GM19324 (cell line): ENCODE measurements around the gene CTDNEP1.

Source experiments
- ATAC-seq: cut with Tn5 transposase; IDR thresholded peaks from one replicate; pipeline ENCODE4 v1.9.1; 2021; ENCODE audit warnings: mild to moderate bottlenecking, moderate library complexity; ENCODE audit not compliant: unreplicated experiment, low FRiP score

The CTDNEP1 gene

DNA sequence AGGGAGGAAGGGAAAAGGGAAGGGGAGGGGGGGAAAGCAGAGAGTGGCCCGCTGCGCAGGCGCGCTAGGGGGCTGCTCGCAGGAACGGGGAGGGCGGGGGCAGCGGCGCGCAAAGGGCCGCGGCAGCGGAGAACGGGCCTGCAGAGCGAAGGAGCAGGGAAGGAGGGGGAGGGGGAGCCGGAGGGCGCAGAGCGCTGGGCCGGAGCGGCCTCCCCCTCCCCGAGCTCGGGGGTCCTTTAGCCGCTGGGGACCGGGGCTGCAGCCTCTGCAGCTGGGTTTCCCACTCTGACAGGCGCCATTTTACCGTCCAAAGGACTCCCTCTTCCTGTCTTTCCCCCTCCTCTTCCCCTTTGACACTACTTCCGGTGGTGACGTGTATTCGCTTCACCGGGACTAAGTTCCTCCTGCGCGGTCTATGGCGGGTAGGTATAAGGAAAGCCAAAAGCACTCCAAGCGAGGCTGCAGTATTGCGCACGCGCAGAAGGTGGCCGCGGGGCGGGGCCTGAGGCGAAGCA lies at the start of gene CTDNEP1:
Gene CTDNEP1 (minus strand): TSS at position 74 of the 515 bp plus-strand sequence. CDS start 438 bp downstream, outside the sequence.
- ATAC-seq, result peak; percentile 84

DNA sequence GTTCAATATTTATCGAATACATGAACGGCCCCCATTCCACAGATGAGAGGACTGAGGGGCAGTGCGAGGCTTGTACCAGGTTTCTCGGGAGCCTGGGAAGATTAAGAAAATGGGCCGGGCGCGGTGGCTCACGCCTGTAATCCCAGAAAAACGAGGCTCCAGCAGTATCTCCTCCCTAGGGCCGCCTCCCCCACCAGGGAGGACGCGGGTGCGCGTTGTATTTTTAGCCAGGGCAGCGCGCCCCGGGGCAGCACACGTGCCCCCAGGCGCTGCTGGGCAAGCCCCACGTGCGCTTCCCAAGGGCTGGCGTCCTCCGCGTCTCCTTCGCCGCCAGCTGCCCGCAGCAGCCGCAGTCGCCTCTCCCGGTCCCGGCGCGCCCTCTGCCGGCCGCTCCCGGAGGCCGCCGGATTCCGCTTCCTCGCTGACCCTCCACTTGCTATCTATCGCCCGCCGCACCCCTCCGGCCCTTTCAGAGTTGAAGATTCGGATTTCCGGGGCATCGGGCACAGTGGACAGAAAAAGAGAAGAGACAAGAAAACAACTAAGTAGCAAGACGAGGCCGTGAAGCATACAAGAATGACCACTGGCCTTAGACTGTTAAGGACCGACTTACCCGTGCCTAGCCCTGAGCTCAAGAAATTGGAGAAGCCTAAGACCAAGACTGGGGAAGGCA lies 44.8 kb upstream of the CTDNEP1 start:
- ATAC-seq, result no peak

DNA sequence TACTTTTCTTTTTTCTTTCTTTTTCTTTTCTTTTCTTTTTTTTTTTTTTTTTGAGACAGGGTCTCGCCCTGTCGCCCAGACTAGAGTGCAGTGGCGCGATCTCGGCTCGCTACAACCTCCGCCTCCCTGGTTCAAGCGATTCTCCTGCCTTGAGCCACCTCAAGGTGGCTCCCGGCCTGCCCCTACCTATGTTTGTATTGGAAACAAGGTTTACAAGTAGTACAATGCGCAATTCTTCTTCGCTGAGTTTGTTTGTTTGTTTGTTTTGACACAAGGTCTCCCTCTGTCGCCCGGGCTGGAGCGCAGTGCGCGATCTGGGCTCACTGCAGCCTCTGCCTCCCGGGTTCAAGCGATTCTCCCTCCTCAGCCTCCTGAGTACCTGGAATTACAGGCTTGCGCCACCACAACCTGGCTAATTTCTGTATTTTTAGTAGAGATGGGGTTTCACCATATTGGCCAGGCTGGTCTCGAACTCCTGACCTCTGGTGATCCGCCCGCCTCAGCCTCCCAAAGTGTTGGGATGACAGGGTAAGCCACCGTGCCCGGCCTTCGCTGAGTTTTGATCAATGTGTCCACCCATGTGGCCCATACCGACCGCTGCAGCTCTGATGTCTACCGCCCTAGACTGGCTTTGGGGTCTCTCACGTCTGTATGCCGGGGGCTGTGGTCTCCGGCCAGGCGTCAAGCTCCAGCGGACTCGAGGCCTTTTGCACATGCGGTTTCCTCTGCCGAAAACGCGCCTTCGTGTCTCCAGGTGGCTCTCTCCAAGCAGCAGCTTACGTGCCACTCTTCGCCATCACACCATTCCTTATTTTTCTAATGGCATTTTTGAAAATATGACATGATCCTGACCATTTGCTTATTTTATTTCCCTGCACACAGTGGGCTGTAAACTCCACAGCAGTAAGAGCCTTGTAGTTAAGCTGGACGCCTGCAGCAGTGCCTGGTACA lies 44.0 kb upstream of the CTDNEP1 start:
- ATAC-seq, result no peak

DNA sequence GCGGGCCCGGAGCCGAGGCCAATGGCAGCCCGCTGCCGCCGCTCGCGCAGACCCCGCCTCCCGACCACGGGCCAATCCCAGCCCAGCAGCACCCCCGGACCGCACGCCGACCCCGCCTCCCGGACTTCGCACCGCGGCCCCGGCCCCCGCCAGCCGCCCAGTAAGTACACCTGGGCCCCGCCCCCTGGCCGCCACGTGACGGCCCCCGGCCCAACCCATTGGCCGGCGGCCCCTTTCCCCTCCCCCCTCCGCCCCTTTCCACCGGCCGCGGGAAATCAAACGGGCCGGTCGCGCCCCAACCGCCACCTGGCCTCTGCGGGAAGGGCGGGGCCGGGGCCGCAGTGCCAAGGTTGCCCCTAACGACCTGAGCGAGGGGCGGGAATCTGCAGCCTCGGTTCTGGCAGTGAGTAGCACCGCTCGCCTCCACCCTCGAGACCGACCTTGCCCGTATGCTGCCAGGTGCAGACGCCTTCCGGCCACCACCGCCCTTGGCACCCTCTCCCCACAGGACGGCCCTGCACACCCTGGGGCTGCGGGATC lies 43.1 kb upstream of the CTDNEP1 start, which contains the start of gene YBX2:
Gene YBX2 (minus strand): TSS at position 26 of the 540 bp plus-strand sequence. CDS start 139 bp downstream, outside the sequence.
- ATAC-seq, result no peak

DNA sequence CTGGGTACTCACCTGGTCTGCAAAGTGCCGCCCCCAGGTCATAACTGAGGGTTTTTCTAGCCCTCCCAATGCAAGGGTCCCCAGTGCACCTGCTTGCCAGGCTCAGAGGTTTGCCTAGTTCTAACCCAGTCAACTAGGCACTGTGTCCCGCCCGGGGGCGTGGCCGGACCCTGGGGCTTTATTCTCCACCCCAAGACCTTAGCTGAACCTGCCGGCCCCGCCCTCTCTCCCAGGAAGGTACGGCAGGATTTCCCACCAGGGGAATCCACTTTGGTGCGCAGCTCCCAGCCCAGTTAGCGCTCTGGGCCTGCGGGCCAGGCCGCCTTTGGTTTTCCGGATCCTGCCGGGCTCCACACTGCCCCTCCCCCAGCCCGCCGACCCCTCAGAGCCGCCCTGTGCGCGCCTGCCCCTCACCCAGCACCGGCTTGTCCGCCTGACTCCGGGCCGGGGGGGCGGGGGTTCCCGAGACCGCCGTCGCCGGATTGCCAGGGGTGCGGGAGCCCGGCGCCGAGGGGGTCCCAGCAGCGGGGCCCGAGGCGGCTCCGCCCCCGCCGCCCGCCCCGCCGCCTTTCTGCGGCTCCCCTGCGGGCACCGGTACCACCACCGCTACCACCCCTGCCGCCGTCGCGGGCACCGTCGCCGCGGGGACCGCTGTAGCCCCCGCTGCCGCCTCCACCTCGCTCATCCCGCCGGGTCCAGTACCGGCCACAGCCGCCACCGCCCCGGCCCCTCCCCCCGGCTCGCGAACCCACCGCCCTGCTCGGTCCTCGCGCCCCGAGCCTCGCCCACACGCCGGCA lies 42.5 kb upstream of the CTDNEP1 start:
- no peak for ATAC-seq

DNA sequence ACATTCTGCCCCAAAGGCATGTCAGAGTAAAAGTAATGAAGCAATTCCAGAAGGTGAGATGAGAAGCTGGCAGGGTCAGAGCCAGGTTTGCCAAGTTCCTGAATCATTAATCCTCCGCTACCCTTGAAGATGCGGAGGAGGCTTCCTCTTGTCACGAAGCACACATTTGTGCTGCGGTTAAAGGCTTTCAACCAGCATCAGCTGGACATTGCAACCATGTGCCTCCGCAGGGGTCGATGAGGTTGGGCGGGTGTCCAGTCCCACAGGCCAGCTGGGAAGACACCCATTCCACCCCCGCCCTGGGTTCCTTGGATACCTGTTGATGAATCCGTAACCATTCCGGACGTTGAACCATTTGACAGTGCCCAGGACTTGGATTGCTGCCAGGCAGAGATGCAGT lies 41.6 kb upstream of the CTDNEP1 start:
- no peak for ATAC-seq

DNA sequence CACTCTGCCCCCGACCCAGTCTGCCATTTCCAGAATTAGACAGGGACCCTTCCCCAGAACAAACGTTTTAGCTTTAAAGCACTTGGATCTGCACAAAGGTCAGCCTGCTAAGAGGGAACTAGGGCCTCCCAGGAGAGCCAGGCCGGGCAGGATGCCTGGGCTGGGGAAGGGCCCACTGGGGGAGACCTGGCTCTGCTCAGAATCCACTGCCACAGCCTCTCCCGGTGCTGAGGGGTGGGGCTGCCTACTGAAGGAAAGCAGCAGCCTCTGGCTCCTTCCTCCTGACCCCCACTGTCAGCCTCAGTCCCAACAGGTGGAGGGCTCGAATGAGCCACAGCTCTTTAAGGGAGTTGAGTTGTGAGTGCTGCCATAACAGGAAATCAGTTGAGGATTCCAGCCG lies 41.2 kb upstream of the CTDNEP1 start:
- no peak for ATAC-seq

DNA sequence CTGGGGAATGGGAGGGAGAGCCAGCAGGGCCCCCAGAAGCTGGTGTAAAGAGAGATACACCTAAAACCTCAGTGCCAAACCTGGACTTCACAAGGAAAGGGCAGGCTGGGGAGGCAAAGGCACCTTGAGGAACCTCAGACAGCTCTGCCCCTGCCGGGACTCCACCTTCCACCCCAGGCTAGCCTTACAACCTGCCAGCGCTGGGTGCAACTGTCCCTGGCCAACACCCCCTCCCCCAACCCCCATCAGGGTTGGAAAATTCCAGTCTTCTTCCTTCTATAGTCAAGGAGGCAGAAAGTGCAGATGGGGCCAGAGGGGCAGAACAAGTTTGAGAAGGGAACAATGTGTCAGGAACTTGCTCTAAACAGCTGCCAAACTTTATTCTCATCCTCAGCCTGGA lies 40.7 kb upstream of the CTDNEP1 start:
- no peak for ATAC-seq

DNA sequence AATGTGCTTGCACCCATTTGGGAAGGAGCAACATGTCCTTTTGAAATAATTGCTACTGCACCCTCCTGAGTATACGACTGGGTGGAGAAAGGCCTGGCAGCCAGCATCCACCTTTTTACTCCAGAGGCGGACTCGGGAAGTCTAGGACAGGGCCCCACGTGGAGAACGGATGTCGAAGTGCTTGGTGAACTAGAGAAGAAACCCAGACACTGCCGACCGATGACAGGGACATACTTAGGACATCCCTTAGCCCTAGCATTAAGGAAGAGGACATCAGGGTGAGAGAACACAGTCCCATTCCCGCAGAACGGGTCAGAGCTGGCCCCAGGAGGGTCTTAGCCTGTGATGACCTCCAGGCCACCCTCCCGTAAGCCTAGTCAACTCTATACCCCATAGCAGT lies 39.2 kb upstream of the CTDNEP1 start:
- no peak for ATAC-seq

DNA sequence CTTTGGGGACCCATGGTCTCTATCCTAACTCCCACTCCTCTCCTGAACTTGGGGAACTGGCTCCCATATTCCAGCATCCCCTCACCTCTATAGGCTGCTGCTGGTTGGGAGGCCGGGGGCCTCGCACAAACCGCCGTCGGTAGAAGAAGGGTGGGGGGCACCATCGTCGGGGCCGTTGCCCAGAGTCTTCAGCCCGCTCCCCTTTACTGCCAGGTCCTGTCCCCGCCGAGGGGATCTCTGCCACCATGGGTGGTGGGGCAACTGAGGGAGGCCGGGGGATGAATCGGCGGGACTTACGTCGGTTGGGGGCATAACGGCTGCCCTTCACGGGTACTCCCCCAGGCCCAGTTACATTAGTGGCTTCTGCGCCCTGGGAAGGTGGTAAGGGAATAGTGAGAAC lies 38.6 kb upstream of the CTDNEP1 start:
- ATAC-seq, result no peak

DNA sequence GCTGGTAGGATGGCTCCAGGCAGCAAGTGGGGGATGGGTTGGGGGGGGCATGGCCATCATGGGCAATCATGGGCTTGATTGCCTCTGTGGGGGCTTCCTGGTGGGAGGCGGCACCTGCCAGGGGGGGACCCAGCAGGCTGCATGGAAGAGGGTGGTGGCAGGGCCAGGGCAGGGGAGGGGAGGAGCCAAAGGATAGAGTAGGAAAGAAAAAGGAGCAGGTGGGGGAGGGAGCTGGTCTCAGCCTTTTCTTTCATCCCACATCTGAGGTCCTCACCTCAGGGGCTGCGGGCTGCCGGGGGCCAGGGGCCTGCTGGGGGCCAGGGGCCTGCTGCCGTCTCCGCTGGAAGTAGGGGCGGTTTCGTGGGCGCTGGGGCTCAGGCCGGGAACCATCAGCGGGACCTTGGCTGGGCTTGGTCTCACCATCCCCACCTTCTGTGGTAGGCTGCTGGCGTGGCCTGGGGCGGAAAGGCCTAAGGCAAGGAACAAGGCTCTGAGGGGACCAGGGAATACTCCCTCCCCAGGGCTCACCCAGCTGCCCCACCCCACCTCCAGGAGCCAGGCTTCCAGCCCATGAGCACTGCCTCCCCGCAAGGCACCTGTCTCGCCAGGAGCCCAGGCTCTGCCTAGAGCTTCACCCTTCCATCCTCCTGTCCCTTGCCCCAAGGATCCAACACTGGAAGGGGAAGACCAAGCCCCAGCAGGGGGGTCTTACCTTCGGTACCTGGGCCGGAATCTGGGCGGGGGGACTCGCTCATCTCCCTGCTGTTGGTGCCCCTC lies 37.9 kb upstream of the CTDNEP1 start:
- no peak for ATAC-seq

DNA sequence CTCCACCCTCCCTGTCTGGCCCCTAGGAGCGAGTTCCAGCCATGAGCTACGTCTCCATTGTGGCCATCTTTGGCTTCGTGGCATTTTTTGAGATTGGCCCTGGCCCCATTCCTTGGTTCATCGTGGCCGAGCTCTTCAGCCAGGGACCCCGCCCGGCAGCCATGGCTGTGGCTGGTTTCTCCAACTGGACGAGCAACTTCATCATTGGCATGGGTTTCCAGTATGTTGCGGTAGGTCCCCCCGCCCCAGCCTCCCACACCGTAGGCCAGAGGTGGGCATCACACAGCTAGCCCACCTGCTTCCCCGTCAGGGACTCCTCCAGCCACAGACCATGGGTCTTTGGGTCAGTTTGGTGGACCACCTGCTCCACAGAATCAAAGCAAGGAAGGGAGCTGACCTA lies 34.1 kb upstream of the CTDNEP1 start:
- ATAC-seq, result no peak

DNA sequence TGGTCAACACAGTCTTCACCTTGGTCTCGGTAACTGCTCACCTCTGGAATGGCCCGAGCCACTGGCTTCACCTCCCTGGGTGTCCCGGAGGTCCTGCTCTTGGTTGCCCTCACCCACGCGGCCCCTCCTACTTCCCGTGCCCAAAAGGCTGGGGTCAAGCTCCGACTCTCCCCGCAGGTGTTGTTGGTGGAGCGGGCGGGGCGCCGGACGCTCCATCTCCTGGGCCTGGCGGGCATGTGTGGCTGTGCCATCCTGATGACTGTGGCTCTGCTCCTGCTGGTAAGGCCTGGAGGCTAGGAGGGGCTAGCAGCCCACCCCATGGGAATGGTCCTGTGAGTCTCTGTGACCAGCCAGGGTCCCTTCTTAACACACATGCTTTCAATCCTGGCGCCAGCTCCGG lies 33.4 kb upstream of the CTDNEP1 start:
- ATAC-seq, result no peak

DNA sequence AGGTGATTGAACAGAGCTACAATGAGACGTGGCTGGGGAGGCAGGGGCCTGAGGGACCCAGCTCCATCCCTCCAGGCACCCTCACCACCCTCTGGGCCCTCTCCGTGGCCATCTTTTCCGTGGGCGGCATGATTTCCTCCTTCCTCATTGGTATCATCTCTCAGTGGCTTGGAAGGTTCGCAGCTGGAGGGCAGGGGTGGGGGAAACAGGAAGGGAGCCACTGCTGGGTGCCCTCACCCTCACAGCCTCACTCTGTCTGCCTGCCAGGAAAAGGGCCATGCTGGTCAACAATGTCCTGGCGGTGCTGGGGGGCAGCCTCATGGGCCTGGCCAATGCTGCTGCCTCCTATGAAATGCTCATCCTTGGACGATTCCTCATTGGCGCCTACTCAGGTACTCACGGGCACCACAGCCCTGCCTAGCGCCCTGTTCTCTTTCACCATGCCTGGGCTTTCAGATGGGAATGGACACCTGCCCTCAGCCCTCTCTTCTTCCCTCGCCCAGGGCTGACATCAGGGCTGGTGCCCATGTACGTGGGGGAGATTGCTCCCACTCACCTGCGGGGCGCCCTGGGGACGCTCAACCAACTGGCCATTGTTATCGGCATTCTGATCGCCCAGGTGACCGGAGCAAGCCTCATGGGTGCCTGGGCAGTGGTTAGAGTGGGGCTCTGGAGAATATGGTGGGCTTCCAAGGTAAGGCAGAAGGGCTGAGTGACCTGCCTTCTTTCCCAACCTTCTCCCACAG lies 32.1 kb upstream of the CTDNEP1 start:
- ATAC-seq, result no peak

DNA sequence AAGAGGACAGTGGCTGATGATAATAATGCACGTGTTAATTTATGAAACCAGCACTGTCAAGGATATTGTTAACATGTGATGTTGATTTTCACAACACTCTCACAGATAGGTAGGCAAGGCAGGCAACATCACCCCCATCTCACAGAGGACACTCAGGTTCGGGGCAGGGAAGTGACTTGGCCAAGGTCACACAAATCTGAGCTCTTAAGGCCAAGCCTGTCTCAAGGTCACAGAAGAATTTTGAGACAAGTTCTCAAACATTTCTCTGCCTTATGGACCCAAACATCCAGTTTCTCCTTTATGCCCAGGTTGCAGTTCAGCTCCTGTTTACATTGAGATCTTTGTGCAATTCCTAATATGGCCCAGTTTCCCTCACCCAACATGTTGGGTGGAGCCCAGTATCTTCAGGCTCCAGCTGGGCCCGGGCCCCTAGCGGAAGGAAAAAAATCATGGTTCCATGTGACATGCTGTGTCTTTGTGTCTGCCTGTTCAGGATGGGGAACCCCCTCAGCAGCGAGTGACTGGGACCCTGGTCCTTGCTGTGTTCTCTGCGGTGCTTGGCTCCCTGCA lies 31.3 kb upstream of the CTDNEP1 start:
- ATAC-seq, result no peak

DNA sequence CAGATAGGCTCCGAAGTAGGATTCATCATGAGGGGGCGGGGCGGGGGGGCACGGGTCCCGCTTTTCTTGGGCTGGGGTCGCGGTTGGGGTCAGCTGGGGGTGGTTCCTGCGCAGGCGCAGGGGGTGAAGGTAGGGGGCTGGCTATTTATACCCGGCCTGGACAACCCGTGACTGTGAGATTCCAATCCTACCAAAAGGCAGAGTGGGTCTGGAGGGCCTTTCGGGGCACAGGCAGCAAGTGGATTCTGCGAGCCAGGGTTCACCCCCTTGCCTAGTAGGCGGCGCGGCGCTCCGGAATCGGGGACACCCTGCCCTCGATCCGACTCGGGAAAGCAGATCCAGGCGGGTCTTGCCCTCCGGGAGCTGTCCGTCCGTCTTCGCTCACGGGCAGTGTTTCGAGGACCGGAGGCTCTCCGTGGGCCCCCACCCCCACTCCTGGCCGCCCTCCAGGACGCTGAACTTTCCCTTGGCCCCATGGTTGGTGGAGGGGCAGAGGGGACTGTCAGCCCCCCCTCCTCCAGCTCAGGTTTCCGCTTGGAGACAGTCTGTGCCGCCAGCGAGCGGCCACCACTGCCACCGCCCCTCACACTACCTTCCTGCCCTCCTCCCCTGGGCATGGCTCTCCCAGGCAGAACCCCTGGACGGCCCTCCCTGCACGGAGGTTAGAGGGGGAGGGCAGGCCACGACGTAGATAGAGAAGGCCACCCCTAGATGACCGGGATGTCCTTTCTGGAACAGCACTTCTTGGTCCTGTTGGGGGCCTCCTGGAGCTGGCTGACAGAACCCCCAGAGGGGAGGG lies 30.6 kb upstream of the CTDNEP1 start:
- no peak for ATAC-seq

DNA sequence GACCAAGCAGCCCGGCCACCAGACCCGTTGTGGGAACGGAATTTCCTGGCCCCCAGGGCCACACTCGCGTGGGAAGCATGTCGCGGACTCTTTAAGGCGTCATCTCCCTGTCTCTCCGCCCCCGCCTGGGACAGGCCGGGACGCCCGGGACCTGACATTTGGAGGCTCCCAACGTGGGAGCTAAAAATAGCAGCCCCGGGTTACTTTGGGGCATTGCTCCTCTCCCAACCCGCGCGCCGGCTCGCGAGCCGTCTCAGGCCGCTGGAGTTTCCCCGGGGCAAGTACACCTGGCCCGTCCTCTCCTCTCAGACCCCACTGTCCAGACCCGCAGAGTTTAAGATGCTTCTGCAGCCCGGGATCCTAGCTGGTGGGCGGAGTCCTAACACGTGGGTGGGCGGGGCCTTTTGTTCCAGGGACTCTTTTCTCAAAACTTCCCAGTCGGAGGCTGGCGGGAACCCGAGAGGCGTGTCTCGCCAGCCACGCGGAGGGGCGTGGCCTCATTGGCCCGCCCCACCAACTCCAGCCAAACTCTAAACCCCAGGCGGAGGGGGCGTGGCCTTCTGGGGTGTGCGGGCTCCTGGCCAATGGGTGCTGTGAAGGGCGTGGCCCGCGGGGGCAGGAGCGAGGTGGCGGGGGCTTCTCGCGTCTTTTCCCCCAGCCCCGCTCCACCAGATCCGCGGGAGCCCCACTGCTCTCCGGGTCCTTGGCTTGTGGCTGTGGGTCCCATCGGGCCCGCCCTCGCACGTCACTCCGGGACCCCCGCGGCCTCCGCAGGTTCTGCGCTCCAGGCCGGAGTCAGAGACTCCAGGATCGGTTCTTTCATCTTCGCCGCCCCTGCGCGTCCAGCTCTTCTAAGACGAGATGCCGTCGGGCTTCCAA lies 29.8 kb upstream of the CTDNEP1 start, which contains the start of gene SLC2A4:
Gene SLC2A4 (plus strand): TSS at position 645 of the 879 bp plus-strand sequence. CDS start 217 bp downstream, at position 862.
- ATAC-seq, result peak; percentile 45
